ENCODE results near the gene MRPS5. TPM values are rescaled to one million over a fixed set of nuclear protein-coding genes. Genes with fewer than 3 reads are reported as not detected.

The MRPS5 gene
- total RNA-seq, 1 donor from 2014 or later = 55.0 TPM

GRCh38 chr2:95037384-95037839, 84.2 kb downstream of the MRPS5 start:
- no peaks in the 10 kb centered on the region for H3K36me3 ChIP-seq
- no peak overlapping the region for H3K27ac ChIP-seq
- H3K27me3 ChIP-seq = no peaks in the 10 kb centered on the region
- TF ChIP-seq, protein P1, sequence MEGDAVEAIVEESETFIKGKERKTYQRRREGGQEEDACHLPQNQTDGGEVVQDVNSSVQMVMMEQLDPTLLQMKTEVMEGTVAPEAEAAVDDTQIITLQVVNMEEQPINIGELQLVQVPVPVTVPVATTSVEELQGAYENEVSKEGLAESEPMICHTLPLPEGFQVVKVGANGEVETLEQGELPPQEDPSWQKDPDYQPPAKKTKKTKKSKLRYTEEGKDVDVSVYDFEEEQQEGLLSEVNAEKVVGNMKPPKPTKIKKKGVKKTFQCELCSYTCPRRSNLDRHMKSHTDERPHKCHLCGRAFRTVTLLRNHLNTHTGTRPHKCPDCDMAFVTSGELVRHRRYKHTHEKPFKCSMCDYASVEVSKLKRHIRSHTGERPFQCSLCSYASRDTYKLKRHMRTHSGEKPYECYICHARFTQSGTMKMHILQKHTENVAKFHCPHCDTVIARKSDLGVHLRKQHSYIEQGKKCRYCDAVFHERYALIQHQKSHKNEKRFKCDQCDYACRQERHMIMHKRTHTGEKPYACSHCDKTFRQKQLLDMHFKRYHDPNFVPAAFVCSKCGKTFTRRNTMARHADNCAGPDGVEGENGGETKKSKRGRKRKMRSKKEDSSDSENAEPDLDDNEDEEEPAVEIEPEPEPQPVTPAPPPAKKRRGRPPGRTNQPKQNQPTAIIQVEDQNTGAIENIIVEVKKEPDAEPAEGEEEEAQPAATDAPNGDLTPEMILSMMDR (IDR thresholded peaks at IDR 0.05) = no peak
- no peak for TF ChIP-seq POLR2AphosphoS5 (IDR thresholded peaks at IDR 0.05; ENCODE audit: insufficient read depth in 1 of 2, low read depth in 1 of 2)
- TF ChIP-seq POLR2A (IDR thresholded peaks at IDR 0.05) = no peak
- no peaks in the 10 kb centered on the region for H3K9me3 ChIP-seq
- no peak for DNase-seq (ENCODE audit: extremely low spot score in 2 of 2)
- no peak overlapping the region for H3K4me3 ChIP-seq
- intact Hi-C loops (cut with DNase I) = no loop called here
- peaks cover 5% of the 10 kb centered on the region for H3K4me1 ChIP-seq

DNA sequence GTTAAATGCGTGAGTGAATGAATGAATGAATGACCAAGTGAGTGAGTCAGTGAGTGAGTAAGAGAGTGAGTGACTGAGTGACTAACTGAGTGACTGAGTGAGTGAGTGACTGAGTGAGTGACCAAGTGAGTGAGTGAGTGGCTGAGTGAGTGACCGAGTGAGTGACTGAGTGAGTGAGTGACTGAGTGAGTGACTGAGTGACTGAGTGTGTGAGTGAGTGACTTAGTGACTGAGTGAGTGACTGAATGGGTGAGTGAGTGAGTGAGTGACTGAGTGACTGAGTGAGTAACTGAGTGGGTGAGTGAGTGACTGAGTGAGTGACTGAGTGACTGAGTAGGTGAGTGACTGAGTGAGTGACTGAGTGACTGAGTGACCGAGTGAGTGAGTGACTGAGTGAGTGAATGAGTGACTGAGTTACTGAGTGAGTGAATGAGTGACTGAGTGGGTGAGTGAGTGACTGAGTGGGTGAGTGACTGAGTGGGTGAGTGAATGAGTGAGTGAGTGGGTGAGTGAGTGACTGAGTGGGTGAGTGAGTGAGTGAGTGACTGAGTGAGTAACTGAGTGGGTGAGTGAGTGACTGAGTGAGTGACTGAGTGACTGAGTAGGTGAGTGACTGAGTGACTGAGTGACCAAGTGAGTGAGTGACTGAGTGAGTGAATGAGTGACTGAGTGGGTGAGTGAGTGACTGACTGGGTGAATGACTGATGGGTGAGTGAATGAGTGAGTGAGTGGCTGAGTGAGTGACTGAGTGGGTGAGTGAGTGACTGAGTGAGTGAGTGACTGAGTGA, 84.8 kb downstream of the MRPS5 start:
- Histone ChIP-seq H3K36me3 (no peaks in the 10 kb centered on the region), H3K9me3 (no peaks in the 10 kb centered on the region), H3K27ac (no peak overlapping the region), H3K27me3 (no peaks in the 10 kb centered on the region), H3K4me1 (peaks cover 4% of the 10 kb centered on the region), H3K4me3 (no peak overlapping the region)
- no peak for DNase-seq (ENCODE audit: extremely low spot score in 2 of 2)
- intact Hi-C loops (cut with DNase I) = no loop called here
- TF ChIP-seq POLR2AphosphoS5 (IDR thresholded peaks at IDR 0.05; ENCODE audit: insufficient read depth in 1 of 2, low read depth in 1 of 2) = no peak
- TF ChIP-seq, protein P1 (IDR thresholded peaks at IDR 0.05) = no peak
- no peak for TF ChIP-seq POLR2A (IDR thresholded peaks at IDR 0.05)

Other genes starting within 250 kb of the MRPS5 start
- gene MAL, start 96.1 kb downstream of the MRPS5 start, total RNA-seq = 71.0 TPM
- 14.0 TPM for gene ZNF514, start 38.0 kb upstream of the MRPS5 start, total RNA-seq
- 4.2 TPM for gene ZNF2, start 44.0 kb upstream of the MRPS5 start, total RNA-seq
- gene ZNF892, start 85.7 kb upstream of the MRPS5 start, total RNA-seq = 2.7 TPM
- 70.5 TPM for gene PROM2, start 152.6 kb upstream of the MRPS5 start, total RNA-seq
- gene KCNIP3, start 175.5 kb upstream of the MRPS5 start, total RNA-seq = 27.5 TPM

Data from vagina (tissue), 2 donors.